SU-DHL-6 (cell line): ENCODE results near the gene LRRN4.

Experiments
- CTCF ChIP-seq: fragments of 200-600 bp; sonication (generic); IDR thresholded peaks from one replicate; pipeline ENCODE4 v1.5.1; 2017; ENCODE audit warnings: antibody characterized with exemption, mild to moderate bottlenecking, low read length, moderate library complexity; ENCODE audit not compliant: insufficient read depth, poor library complexity, severe bottlenecking
- EZH2phosphoT487 ChIP-seq: fragments of 200-600 bp; sonication (generic), shearing (Covaris generic); conservative IDR thresholded peaks from 2 replicates; pipeline ENCODE4 v1.6.1; 2018; ENCODE audit warnings: mild to moderate bottlenecking, antibody characterized with exemption, low read length, moderate library complexity, mixed read lengths

DNA sequence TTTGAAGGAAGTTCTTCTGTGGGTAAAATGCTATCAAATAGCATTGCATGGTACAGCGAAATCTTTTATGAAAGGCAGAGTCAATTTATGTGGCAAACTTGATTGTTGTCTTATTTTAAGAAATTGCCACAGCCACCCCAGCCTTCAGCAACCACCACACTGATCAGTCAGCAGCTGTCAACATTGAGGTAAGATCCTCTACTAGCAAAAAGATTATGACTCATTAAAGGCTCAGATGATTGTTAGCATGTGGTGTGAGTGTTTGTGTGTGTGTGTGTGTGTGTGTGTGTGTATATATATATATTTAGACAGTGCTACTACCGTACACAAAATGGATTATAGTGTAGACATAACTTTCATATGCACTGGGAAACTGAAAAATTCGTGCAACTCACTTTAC is 27.8 kb downstream of the LRRN4 start:
- no peak for TF ChIP-seq CTCF
- no peak for TF ChIP-seq EZH2phosphoT487
